ENCODE results near the gene PCBP1.
"Not testable (repeated sequence)": the region's sequence is repeated elsewhere in the genome, so short reads cannot be mapped to it uniquely, and the experiment has no call there.

The PCBP1 gene

DNA sequence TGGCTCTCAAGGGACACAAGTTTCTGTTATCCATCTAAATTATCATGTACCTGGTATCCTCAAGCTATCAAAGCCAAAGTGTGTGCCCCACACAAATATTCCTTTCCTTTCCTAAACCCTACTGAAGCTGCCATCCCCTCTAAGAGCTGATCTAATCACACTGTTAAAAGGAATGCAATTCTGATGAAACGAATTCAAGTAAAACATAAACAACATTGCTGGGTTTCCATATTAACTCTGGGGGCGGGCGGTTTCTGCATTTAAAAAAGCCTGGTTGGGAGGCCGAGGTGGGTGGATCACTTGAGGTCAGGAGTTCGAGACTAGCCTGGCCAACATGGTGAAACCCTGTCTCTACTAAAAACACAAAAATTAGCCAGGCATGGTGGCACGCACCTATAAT, 41.9 kb upstream of the PCBP1 start:
- TF ChIP-seq, protein P1, sequence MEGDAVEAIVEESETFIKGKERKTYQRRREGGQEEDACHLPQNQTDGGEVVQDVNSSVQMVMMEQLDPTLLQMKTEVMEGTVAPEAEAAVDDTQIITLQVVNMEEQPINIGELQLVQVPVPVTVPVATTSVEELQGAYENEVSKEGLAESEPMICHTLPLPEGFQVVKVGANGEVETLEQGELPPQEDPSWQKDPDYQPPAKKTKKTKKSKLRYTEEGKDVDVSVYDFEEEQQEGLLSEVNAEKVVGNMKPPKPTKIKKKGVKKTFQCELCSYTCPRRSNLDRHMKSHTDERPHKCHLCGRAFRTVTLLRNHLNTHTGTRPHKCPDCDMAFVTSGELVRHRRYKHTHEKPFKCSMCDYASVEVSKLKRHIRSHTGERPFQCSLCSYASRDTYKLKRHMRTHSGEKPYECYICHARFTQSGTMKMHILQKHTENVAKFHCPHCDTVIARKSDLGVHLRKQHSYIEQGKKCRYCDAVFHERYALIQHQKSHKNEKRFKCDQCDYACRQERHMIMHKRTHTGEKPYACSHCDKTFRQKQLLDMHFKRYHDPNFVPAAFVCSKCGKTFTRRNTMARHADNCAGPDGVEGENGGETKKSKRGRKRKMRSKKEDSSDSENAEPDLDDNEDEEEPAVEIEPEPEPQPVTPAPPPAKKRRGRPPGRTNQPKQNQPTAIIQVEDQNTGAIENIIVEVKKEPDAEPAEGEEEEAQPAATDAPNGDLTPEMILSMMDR (IDR thresholded peaks at IDR 0.05; ENCODE audit: low read depth, low read length): no peak
- no peak overlapping the region for H3K4me3 ChIP-seq (ENCODE audit: low read depth, low read length)

DNA sequence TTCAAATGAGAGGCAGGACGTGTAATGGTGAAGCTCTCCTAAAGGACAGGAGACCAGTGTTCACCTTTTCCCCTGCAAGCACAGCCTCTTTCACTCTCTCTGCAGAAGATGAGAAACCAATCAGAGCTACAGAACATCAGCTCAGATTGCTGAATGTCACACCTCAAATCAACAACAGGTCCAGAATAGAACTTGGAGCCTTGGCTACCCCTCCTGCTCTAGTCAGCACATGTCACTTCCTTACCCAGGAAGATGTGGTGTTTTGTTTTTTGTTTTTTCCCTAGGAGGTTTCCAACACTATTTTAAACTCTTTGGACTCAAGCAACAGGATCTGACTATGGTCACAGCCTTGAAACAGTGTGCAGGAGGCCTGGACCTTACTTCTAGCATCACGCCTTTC, 41.3 kb upstream of the PCBP1 start:
- H3K4me3 ChIP-seq (ENCODE audit: low read depth, low read length): no peak overlapping the region
- TF ChIP-seq, protein P1 (IDR thresholded peaks at IDR 0.05; ENCODE audit: low read depth, low read length): no peak

DNA sequence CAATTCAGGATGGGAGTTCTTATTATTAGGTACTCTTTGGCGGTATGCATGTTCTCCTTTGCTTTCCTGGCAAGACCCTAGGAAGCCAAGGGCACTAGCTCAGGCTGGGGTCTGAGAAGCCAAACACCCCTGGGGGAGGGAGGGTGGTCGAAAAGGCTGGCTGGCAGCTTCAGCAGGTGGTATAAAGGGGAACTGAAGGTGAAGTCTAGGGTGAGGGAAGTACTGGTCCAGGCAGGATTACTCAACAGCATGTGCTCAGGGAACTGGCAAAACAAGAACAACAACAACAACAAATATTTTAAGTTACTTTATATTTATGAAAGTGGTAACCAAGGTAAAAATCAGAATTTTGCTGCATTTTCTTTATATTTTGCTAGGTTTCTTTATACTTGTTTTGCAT, 40.7 kb upstream of the PCBP1 start:
- H3K4me3 ChIP-seq (ENCODE audit: low read depth, low read length): no peak overlapping the region
- TF ChIP-seq, protein P1 (IDR thresholded peaks at IDR 0.05; ENCODE audit: low read depth, low read length): no peak

DNA sequence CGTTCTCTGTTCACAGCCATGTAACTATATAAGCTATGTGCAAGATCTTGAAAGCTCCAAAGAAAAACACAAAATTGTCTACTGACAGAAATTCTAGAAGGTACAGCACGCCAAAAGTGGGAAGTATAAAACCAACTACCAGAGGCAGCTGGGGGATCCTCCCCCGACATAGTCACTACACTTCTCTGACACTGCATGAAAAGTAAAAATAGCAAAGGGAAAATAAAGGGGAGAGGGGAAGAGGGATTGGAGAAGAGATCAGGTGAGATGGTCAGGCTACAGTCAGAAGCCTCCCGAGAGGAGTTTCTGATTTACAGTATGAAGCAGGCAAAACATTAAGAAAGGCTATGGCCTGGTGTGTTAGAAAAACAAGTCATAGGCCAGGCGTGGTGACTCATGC, 39.8 kb upstream of the PCBP1 start:
- TF ChIP-seq, protein P1 (IDR thresholded peaks at IDR 0.05; ENCODE audit: low read depth, low read length): no peak
- no peak overlapping the region for H3K4me3 ChIP-seq (ENCODE audit: low read depth, low read length)

DNA sequence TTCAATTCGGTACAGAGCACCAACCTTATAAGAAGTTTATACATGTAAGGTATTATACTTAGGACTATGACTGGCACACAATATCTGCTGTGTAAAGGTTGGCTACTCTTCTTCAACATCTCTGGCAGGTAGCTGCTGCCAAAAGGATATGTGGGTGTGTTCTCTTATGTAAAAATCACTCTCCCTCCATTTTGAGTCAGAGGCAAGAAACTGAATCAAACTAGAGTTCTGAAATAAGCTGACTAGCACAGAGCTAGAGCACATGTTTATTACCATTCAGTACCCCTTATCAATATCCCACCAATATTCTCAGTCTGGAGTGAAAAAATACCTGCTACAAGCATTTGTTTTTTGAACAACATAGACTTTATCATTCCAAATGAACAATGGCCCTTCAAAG, 38.0 kb upstream of the PCBP1 start:
- H3K4me3 ChIP-seq (ENCODE audit: low read depth, low read length): no peak overlapping the region
- TF ChIP-seq, protein P1 (IDR thresholded peaks at IDR 0.05; ENCODE audit: low read depth, low read length): no peak

DNA sequence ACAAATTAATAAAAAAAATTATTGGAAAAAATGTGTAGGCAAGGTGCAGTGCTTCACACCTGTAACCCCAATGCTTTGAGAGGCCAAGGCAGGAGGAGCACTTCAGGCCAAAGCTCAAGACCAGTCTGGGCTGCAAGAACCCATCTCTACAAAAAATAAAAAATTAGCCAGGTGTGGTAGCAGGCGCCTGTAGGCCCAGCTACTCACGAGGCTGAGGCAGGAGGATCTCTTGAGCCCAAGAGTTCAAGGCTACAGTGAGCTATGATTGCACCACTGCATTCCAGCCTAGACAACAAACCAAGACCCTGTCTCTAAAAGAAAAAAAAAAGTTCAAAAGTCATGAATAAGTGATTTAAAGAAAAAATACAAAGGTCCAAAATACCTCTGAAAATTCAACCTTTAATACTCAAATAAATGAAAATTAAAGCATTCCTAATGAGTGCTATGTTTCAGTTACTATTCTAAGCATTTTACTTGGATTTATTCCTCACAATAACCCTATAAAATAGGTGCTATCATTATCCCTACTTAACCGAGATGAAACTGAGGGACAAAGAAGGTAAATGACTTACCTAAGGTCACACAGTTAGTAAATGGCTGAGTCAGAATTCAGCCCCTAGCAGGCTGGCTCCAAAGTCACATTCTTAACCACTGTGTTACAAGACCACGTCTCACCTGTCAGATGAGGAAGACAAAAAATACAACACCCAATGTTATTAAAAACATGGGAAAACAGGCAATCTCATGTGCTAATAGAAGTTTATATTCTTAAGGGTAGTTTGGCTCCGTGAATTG, 36.4 kb upstream of the PCBP1 start:
- TF ChIP-seq, protein P1 (IDR thresholded peaks at IDR 0.05; ENCODE audit: low read depth, low read length): no peak
- no peak overlapping the region for H3K4me3 ChIP-seq (ENCODE audit: low read depth, low read length)

DNA sequence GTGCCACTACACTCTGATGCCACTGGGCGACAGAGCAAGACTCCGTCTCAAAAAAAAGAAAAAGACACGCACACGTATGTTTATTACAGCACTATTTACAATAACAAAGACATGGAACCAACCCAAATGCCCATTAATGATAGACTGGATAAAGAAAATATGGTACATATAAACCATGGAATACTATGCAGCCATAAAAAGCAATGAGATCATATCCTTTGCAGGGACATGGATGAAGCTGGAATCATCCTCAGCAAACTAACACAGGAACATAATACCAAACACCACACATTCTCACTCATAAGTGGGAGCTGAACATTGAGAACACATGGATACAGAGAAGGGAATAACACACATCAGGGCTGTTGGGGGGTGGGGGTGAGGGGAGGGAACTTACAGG, 32.0 kb upstream of the PCBP1 start:
- H3K4me3 ChIP-seq (ENCODE audit: low read depth, low read length): not testable (repeated sequence)

DNA sequence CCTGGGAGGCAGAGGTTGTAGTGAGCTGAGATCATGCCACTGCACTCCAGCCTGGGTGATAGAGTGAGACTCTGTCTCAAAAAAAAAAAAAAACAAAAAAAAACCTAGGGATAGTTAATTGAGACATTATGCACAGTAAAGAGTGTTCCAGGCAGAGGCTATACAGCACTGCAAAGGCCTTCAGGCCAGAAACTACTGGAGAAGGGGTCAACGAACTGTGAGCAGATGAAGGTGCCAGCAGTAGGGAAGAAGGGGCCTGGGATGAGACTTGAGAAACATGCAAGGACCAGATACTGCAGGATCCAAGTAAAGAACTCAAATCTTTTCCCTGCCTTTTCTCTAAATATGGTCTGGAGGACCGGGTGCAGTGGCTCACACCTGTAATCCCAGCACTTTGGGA, 26.0 kb upstream of the PCBP1 start:
- TF ChIP-seq, protein P1 (IDR thresholded peaks at IDR 0.05; ENCODE audit: low read depth, low read length): no peak
- H3K4me3 ChIP-seq (ENCODE audit: low read depth, low read length): no peak overlapping the region
